Right ventricle myocardium inferior (tissue), 1 donor: ENCODE data around the gene NIPA2. TPM values are rescaled to one million over a fixed set of nuclear protein-coding genes. Genes with fewer than 3 reads are reported as not detected.

Experiments
- ATAC-seq: fragments of 200-7000 bp; cut with Tn5 transposase; one replicate; pipeline ENCODE4 v1.9.1; 2020; ENCODE audit warnings: mild to moderate bottlenecking, moderate library complexity
- DNase-seq: peaks from one replicate; pipeline ENCODE4 v3.0.0; 2021; ENCODE audit errors: missing footprints
- intact Hi-C: fragments of 100-400 bp; cut with DNase I; formaldehyde crosslinking; loops from one replicate; pipeline ENCODE4 v1.11.0; 2022
- total RNA-seq: library from RNA; stranded (reverse); fragmentation: NEBNext Ultra II Directional; extraction: Animal tissue kit (Norgen Biotek cat#: 25700); gene quantifications from one replicate; pipeline ENCODE4 v1.2.1, GENCODE V29; 2021
- donor health status: DM: no; HTN: yes; CAD: no; lungs with severe emphysema.

The NIPA2 gene
- total RNA-seq, 1 donor from 2014 or later = 22.6 TPM

DNA sequence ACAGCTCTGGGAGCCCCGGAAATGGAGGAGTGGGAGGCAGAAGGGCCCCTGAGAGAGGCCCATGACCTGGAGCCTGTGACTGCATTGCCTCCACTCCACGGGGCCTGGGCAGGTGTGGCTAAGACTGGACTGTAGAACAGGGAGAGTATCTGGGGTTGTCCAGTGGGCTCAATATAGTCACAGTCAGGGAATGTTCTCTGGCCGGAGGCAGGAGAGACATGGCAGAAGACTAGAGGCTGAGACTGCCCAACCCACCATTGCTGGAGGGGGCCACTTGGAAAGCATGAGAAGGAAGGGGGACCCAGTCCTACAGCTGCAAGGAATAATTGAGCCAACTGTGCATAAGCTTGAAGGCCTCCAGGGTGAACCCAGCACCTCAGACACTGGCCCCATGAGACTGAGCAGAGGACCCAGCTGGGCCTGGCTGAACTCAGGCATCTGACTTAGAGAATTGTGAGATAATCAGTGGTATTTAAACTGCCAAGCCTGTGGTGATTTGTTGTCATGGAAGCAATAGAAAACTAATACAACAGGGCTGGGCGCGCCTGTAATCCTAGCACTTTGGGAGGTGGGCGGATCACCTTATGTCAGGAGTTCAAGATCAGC, 33.1 kb downstream of the NIPA2 start:
- intact Hi-C loops = no loop called here
- ATAC-seq (no peak), DNase-seq (no peak)

DNA sequence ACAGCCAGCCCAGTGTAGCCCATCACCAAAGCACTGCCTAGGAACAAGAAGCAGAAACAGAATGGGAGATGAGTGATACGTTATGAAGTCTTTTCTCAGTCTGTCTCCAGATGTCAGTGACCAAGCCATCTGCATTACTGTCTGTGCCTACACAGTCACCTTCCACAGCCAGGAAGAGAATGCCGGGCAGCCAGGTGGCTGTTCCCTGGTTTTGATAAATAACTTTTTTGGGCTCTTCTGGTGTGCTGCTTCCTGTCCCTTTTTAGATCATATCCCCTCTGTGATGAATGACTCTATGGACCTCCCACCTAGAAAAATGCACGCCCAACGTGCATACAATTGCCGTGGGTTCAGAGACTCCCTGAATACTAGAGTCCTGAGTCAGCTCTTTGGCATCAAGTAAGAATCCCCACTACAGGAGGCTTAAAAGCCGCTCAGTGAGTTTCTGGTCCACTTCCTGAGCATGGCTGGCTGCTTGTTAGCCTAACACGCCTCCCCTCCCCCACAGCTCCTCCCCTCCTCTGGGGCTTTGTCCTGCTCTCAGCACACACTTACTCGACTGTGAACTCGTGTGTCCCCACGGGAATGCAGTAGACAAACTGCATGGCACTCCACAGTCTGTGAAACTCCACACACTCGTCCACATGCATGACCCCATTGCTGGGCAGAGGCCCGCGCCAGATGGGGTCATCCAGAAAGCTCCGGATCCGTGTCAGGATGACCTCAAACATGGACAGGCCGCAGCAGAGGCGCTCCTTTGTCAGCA, 34.7 kb downstream of the NIPA2 start:
- intact Hi-C loops = no loop called here
- no peak for DNase-seq
- no peak for ATAC-seq

DNA sequence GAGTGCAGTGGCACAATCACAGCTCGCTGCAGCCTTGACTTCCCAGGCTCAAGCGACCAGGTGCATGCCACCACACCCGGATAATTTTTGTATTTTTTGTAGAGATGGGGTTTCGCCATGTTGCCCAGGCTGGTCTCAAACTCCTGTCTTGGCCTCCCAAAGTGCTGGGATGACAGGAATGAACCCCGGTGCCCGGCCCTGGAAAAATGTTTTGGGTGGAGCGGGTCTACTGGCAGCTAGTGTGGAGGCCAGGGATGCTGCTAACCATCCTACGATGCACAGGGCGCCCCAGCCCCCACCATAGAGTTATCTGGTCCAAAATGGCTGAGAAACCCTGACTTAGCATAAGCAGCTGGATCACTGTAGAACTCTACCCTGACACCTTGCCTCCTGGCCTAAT, 35.4 kb downstream of the NIPA2 start:
- intact Hi-C loops = no loop called here
- no peak for DNase-seq
- ATAC-seq = no peak

DNA sequence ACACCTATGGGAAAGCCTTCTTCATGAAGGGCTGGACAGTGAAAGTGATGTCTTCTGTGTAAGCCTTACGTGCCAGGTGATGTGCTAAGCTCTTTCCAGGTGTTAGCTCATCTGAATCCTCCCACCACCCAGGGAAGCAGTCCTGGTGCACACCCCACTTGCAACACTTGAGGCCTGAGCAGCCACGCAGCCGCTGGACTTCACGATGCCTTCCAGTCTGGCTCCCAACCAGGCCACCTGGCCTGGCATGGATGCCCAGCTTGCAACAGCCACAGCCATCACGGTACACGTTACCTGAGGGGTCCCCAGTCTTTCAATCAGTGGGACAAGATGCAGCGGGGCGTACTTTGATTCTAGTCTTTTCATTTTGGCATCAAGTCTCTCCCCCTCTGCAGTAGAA, 35.8 kb downstream of the NIPA2 start:
- ATAC-seq = no peak
- DNase-seq = no peak
- intact Hi-C loops = no loop called here

DNA sequence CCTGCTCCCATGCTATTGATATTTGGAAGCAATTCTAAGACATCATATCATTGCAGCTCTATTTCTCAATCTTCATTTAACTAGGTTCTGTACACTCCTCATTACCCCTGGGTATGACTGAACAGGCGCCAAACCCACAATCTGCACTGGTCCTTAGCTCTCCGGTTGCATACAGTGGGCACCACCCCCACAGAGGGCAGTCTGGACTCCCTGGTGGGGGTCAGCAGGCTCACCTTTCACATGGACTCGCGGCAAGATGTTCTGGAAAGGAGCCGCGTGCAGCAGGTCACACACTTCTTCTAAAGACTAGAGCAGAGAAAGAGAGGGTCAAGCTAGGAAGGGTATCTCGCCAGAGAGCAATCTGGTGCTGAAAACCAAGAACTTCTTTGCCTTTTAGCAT, 36.5 kb downstream of the NIPA2 start:
- intact Hi-C loops = loop anchor here (5.0 kb wide), 1 partner anchor 57 kb away; no protein-coding TSS in a partner anchor
- DNase-seq (no peak), ATAC-seq (no peak)

DNA sequence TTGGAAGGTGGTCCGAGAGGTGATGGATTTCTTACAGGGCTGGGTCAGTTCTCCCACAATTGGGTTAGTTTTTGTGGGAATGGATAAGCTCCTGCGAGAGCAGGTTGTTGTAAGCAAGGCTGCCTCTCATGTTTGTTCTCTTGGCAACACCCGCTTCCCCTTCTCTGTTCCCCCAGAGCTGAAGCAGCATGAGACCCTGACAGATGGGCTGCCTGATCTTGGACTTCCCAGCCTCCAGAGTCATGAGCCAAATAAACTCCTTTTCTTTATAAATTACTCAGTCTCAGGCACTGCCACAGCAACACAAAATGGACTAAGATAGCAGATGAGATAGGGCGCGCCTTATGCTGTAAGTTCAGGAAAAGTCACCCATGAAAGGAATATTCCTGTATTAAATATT, 38.7 kb downstream of the NIPA2 start:
- DNase-seq (no peak), ATAC-seq (no peak)
- intact Hi-C loops = loop anchor here (5.0 kb wide), 1 partner anchor 55 kb away; no protein-coding TSS in a partner anchor

DNA sequence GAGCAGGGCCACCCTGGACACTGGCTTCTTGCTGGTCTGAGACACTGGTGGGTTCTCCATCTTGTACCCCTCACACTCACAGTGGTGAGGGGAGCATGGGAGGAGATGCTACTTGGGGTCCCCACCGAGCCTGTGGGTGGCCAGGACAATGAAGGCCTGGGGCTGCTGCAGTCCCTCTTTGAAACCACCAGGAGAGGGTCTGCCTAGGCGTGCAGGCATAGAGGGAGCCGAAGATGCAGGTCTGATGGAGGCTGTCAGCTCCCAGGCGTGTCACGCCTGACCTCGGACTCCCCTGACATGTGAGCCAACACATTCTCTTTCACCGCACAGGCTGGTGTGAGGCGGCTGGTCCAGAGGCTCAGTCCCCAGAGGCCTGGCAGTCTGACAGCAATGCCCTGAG, 39.1 kb downstream of the NIPA2 start:
- intact Hi-C loops = loop anchor here (5.0 kb wide), 1 partner anchor 55 kb away; no protein-coding TSS in a partner anchor
- ATAC-seq (no peak), DNase-seq (no peak)

DNA sequence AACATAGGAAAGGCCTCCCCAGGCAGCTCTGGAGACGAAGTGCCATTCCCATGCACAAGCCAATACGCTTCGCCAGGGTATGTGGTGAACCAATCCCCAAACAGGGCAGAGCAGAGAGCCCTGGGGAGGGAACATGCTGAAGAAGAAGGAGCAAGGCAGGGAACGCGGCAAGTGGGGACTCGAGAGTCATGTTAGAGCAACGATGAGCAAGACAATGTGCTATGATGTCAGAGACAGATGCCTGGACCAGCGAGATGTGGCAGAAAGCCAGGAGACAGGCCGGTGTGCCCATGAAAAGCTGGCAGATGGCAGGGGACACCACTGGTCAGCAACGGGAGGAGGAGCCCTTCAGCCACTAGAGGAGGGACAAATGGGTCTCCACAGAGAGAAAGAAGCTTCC, 39.6 kb downstream of the NIPA2 start:
- no peak for DNase-seq
- intact Hi-C loops = loop anchor here (5.0 kb wide), 1 partner anchor 54 kb away; no protein-coding TSS in a partner anchor
- ATAC-seq = no peak

DNA sequence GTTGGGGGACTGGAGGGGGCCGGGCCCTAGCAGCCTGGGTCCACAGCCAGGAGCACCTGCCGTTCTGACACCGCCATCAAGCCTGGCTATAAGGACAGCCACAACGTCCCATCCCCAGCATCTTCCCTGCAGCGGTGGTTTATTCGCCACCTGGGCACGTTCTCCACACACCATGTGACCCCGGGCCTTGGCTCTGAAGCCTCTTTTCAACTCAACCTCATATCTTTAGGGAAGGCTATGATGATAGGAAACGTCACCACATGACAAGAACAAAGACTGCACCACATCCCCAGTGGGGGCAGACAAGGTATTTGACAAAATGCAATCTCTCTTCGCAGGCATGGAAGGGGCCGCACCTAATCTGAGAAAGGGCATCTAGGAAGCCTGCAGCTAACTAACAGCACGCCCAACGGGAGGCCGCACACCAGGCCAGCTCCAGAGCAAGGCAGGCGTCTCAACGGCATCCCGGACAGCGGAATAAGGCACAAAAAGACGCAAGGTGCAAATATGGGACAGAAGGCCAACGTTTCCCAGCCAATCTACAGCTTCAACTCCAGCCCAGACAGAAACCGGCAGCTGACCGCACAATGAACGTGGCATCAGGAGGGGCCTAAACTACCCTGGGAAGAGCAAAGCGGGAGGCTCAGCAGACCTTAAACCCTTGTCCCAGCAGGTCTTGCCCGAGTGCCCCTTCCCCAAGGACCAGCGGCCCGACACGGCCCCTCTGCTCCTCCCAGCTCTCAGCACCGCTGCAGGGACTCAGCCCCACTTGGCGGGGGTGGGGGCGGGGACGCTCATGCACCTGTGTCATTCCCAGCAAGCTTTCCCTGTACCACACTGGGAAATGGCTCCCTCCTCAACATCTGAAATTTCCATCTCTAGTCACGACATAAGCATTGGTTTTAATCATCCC, 41.9 kb downstream of the NIPA2 start:
- ATAC-seq = no peak
- intact Hi-C loops = no loop called here
- DNase-seq = no peak

DNA sequence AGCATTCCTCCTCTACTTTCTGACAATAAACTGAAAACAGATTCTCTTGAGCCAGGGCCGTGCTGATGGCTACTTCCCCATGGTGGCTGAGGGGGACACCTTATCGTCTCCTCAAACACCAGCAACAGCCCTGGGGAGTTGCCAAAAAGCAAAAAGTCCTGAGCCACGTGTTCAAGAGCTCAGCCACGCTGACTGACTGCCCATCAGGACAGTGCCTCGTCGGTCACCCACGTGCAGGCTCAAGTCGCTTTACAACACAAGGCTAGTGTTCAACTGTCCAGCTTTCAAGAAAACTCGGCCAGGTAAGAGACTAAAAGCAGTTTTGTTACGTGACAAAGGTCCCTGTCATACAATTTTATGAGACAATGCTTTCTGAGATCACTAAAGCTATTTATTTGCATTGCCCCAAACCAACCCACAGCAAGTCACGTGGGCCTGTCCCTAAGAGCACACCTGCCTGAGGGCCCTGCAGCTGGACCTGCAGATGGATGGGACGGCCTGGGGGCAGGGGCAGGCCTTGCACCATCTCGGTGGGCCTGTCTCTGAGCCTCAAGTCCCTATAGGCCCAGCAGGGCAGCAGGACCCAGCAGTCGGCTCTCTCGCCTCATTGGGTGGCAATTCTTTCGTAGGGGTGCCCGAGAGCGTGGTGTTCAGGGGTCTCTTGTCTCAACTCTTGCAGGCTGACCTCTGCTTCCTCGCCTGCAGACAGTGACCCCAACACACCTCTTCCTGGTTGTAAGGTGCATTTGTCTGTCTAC, 42.7 kb downstream of the NIPA2 start:
- ATAC-seq = no peak
- intact Hi-C loops = no loop called here
- no peak for DNase-seq

DNA sequence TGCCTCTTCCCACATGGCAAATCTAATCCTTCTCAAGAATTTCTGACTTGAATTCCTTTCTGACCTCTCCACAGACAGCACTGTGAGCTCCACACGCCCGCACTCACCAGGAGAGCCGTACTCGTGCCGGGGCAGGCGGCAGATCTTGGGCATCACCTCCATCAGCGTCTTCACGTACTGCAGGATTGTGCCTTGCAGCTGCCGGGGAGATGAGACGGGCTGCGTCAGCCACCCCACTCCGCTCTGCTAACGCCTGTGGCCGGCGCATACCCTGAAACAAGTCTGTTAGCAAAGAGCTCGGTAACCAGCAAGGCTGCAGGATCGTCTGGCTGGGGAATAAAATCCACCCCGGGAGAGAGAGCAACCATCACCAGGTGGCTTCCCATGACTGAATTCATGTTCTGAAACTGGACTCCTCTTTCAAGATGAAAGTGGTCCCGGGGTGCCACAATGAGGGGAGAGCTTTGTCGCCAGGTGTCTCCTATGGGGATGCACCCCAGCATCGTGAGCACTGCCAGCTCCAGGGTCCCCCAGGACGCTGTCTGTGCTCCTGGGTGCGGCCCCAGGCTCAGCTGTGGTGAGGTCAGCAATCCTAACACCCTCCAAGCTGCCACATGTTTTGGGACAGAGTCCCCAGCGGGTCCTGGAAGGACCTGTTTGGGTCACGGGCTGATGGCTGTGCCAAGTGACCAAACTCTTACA, 43.4 kb downstream of the NIPA2 start:
- DNase-seq (no peak), ATAC-seq (no peak)

DNA sequence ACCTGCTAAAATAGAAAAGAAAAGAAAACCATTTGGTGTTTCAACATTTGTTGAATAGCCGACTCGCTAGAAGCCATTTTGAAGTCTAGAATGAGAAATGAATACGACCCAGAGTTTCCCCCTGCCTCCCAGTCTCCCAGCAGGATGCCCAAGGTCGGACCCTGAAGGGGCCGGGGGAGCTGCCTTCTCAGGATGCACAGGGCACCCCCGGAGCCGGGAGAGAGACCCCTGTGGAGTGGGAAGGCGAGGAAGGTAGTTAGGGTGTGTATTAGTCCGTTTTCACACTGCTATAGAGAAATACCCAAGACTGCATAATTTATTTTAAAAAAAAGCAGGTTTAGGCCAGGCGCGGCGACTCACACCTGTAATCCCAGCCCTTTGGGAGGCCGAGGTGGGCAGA, 44.7 kb downstream of the NIPA2 start:
- ATAC-seq (no peak), DNase-seq (no peak)
- intact Hi-C loops = no loop called here

More for the DNA sequence above, 43.4 kb downstream of the NIPA2 start:
- intact Hi-C loops = no loop called here

DNA sequence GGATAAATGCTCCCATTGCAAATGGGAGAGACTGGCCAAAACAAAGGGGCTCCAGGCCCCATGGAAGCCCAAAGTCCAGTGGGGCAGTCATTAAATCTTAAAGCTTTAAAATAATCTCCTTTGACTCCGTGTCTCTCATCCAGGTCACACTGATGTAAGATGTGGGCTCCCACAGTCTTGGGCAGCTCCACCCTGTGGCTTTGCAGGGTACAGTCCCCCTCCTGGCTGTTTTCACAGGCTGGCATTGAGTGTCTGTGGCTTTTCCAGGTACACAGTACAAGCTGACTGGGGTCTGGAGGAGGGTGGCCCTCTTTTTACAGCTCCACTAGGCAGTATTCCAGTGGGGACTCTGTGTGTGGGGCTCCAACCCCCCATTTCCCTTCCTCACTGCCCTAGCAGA, 45.9 kb downstream of the NIPA2 start:
- intact Hi-C loops = no loop called here
- no peak for ATAC-seq
- no peak for DNase-seq

DNA sequence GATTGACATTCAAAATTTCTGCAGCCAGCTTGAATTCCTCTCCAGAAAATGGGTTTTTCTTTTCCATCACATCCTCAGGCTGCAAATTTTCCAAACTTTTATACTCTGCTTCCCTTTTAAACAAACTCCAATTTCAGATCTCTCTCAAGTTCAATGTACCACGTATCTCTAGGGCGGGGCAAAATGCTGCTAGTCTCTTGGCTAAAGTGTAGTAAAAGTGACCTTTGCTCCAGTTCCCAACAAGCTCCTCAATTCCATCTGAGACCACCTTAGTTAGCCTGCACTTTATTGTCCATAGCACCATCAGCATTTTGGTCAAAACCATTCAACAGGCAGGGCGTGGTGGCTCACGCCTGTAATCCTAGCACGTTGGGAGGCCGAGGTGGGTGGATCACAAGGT, 46.7 kb downstream of the NIPA2 start:
- ATAC-seq = no peak
- intact Hi-C loops = no loop called here
- no peak for DNase-seq

DNA sequence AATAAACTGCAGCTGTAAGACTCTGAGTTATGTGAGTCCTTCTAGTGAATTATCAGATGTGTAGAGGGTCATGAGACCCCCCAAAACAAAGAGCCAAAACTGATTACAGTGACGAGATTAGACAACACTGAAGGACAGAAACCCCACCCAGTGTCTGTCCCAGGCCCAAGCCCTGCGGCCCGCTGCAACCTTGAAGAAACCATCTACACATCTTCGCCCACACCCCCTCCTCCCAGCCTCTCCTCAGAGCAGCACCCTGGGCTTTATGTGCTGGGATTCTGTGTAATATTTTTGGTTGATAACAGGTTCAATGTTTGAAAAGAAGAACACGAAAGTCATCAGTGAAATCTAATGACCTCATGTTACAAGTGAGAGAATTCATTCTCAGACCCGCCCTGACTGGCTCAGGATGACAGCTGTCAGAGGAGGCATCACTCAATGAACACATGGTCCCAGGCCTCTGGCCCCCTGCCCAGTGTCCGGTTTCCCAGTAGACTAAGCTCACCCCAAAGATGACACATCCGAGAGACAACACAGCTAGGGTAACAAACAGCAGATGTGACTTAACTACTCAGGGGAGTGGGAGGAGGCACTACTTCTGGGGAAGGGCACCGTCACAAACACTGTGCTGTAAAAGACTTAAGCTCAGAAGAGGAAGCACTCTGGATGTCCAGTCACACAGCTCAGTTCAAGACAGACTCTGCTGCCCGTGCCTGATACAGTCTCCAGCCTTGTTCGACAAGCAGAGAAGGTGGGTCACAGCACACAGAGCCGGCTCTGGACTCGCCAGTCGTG, 48.9 kb downstream of the NIPA2 start:
- intact Hi-C loops = no loop called here
- DNase-seq (no peak), ATAC-seq (peak; percentile 27)

DNA sequence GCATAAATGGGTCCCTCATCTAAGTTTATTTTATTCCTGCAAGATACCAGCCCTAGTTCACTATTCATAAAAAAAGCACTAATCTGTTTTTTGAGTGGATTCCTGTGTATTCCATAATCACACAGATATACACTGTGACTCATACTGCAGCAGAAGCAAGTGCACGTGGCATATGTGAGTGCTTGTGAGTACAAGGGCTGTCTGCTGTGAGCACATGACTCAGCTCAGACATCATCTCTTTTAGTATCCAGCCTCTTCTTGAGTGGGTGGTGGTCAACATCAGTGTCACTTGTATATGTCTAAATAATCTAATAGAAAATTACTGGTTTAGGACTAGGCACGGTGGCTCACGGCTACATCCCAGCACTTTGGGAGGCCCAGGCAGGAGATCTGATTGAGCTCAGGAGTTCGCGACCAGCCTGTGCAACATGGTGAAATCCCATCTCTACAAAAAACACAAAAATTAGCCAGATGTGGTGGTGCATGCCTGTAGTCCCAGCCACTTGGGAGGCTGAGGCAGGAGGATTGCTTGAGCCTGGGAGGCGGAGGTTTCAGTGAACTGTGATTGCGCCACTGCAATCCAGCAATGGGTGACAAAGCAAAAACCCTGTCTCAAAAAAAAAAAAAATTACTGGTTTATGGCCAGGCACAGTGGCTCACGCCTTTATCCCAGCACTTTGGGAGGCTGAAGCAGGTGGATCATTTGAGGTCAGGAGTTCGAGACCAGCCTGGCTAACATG, 49.8 kb downstream of the NIPA2 start:
- intact Hi-C loops = no loop called here
- ATAC-seq = no peak

More for the DNA sequence above, 49.8 kb downstream of the NIPA2 start:
- DNase-seq = no peak
